Stomach (tissue), 9 donors: ENCODE data around the gene SYNJ2. TPM values are rescaled to one million over a fixed set of nuclear protein-coding genes. Genes with fewer than 3 reads are reported as not detected.
A peak's percentile ranks its signal among the peaks of the same experiment; 100 is the strongest.

ENCODE experiments used
- DNase-seq, 2 donors: peaks; one replicate each; pipeline versions ENCODE4 v3.0.0 to v3.0.0-alpha.2; 2013 to 2019
- H3K27ac ChIP-seq, 5 donors: fragments of 200-600 bp in 4 of 5; sonication (generic) in 4 of 5; one replicate each; pipeline ENCODE4 v1.5.1; 2013 to 2019; ENCODE audit warnings: mild to moderate bottlenecking in 1 of 5, moderate library complexity in 1 of 5
- H3K27me3 ChIP-seq, 3 donors: fragments of 200-600 bp; sonication (generic); one replicate each; pipeline ENCODE4 v1.5.1; 2017 to 2019; ENCODE audit warnings: mixed run types in 1 of 3
- H3K36me3 ChIP-seq, 4 donors: fragments of 200-600 bp; sonication (generic); 1 replicate in 3 of 4; 2 replicates in 1 of 4; pipeline ENCODE4 v1.5.1; 2016 to 2019
- H3K4me1 ChIP-seq, 4 donors: fragments of 200-600 bp; sonication (generic); one replicate each; pipeline ENCODE4 v1.5.1; 2016 to 2019
- H3K4me3 ChIP-seq, 4 donors: fragments of 200-600 bp; sonication (generic) in 3 of 4; one replicate each; pipeline ENCODE4 v1.5.1; 2016 to 2019; ENCODE audit warnings: mild to moderate bottlenecking in 1 of 4
- H3K9me3 ChIP-seq, 4 donors: fragments of 200-600 bp; sonication (generic); one replicate each; pipeline ENCODE4 v1.5.1; 2016 to 2019
- EP300 ChIP-seq: sonication (generic); formaldehyde crosslinking; IDR thresholded peaks from one replicate; pipeline ENCODE4 v1.6.1; 2017; ENCODE audit warnings: antibody characterized with exemption
- POLR2A ChIP-seq, 4 donors: fragments of 450-650 bp; IDR thresholded peaks; one replicate each; pipeline ENCODE4 v1.6.1; 2016; ENCODE audit warnings: antibody characterized with exemption in 4 of 4, control low read depth in 2 of 4, mild to moderate bottlenecking in 1 of 4, moderate library complexity in 1 of 4
- POLR2AphosphoS5 ChIP-seq, 3 donors: sonication (generic); formaldehyde crosslinking; IDR thresholded peaks; one replicate each; pipeline ENCODE4 v1.6.1; 2016; ENCODE audit warnings: antibody characterized with exemption in 3 of 3
- WGBS, 5 donors: extraction: QIAGEN DNeasy Blood & Tissue Kit in 3 of 5; methylation state at CpG; one replicate each; pipeline versions ENCODE4 v1.1.5 to v1.1.7; 2013 to 2018; 5-methylcytosine and 5-hydroxymethylcytosine counted together
- intact Hi-C: fragments of 100-400 bp; cut with DNase I; formaldehyde crosslinking; loops from one replicate; pipeline ENCODE4 v1.15.1; 2023; ENCODE audit warnings: low total_unique reads
- polyA plus RNA-seq, 3 donors: library from polyadenylated mRNA; stranded (reverse); fragments of 200-250 nt; gene quantifications; one replicate each; pipeline ENCODE4 v1.2.3, GENCODE V29; 2013
- total RNA-seq, 5 donors: library from RNA; depleted of rRNA; stranded (reverse); fragments of >200 nt; gene quantifications; one replicate each; pipeline versions ENCODE4 v1.1.0 to v1.2.3, GENCODE V29; 2014 to 2016
- TF ChIP-seq, protein P1 (sequence below), 7 experiments: fragments of 450-650 bp in 4 of 7; fragments of 200-600 bp in 3 of 7; sonication (generic) in 3 of 7; IDR thresholded peaks; one replicate each; pipeline ENCODE4 v1.5.1; 2016 to 2019; ENCODE audit warnings: antibody characterized with exemption in 7 of 7, control low read depth in 2 of 7, mild to moderate bottlenecking in 1 of 7
- donor health status: healthy with polysubstance abuse.
- donor health status: Bipolar disorder and iron deficiency.
- donor health status: healthy.

SYNJ2 gene
- total and polyA plus RNA-seq, 8 donors: 4.7 to 41.4 (median 14.4) TPM

DNA sequence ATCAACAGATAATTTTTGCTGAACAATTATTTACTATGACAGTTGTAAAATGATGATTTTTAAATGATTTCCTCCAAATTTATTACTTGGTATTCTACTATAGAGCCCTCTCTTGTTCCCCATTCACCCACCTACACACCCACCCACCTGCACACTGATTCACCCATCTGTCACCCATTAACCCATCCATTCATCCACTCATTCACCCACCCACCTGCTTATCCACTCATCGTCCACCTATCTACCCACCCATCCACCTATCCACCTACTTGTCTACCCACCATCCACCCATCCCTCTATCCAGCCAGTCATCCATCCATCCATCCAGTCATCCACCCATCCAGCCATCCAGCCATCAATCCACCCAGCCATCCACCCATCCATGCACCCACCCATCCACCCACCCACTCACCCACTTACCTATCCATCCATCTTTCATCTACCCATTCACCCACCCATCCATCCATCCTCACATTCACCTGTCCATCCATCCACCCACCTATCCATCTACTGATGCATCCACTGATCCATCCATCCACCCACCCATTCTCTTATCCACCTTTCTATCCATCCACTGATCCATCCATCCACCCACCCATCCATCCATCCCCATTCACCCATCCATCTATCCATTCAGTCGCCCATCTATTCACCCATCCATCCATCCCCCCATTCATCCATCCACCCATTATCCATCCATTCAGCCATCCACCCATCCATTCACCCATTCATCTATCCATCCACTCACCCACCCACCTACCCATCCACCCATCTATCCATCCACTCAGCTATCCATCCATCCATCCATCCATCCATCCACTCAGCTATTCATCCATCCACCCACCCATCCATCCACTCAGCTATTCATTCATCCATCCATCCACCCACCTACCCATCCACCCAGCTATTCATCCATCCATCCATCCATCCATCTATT is 72.0 kb downstream of the SYNJ2 start:
- Histone ChIP-seq H3K27me3 (no peaks in the 10 kb centered on the region), H3K36me3 (peaks cover 4 to 44% (median 27%) of the 10 kb centered on the region in 4 donors), H3K27ac (no peak overlapping the region), H3K4me1 (peaks cover 0 to 11% (median 2%) of the 10 kb centered on the region in 4 donors), H3K4me3 (no peak overlapping the region), H3K9me3 (no peaks in the 10 kb centered on the region)
- no peak for TF ChIP-seq POLR2AphosphoS5 (IDR thresholded peaks at IDR 0.05)
- TF ChIP-seq POLR2A (IDR thresholded peaks at IDR 0.05): no peak
- no peak for TF ChIP-seq EP300
- TF ChIP-seq, protein P1, sequence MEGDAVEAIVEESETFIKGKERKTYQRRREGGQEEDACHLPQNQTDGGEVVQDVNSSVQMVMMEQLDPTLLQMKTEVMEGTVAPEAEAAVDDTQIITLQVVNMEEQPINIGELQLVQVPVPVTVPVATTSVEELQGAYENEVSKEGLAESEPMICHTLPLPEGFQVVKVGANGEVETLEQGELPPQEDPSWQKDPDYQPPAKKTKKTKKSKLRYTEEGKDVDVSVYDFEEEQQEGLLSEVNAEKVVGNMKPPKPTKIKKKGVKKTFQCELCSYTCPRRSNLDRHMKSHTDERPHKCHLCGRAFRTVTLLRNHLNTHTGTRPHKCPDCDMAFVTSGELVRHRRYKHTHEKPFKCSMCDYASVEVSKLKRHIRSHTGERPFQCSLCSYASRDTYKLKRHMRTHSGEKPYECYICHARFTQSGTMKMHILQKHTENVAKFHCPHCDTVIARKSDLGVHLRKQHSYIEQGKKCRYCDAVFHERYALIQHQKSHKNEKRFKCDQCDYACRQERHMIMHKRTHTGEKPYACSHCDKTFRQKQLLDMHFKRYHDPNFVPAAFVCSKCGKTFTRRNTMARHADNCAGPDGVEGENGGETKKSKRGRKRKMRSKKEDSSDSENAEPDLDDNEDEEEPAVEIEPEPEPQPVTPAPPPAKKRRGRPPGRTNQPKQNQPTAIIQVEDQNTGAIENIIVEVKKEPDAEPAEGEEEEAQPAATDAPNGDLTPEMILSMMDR (IDR thresholded peaks at IDR 0.05): no peak
- no peak for DNase-seq
- 47 to 76% (median 72%) methylated on average over 2 of the region's 2 CpGs for WGBS, 5 donors
- intact Hi-C loops: no loop called here

DNA sequence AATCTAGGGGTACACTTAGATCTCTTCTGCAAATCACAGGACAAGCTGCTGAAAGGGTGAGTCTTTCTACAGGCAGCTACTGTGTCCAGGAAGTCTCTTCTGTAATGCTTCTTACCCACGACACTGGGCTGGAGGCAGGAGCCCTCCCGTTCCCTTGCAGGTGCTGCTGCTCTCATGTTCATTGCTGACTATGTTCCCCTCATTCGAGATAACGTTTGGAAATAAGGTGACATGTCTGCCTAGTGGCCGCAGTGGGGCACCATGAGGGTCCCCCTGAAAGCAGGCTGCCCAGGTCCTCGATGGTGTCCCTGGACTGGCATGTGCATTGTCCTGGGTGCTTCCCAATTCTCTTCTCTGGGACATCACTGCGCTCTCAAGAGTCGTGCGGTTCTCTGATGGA is 74.7 kb downstream of the SYNJ2 start:
- H3K4me1 ChIP-seq: peaks cover 17 to 37% (median 22%) of the 10 kb centered on the region in 4 donors
- no peak for DNase-seq
- peaks cover 0 to 26% (median 16%) of the 10 kb centered on the region in 4 donors for H3K36me3 ChIP-seq
- intact Hi-C loops: no loop called here
- TF ChIP-seq POLR2AphosphoS5 (IDR thresholded peaks at IDR 0.05): no peak
- TF ChIP-seq EP300: no peak
- TF ChIP-seq, protein P1 (IDR thresholded peaks at IDR 0.05): no peak
- TF ChIP-seq POLR2A (IDR thresholded peaks at IDR 0.05): no peak
- H3K27ac ChIP-seq: peak overlapping the region in 1 of 5 donors; percentile 71
- 90 to 97% (median 93%) methylated on average over 9 of the region's 9 CpGs for WGBS, 5 donors
- H3K9me3 ChIP-seq: no peaks in the 10 kb centered on the region
- no peak overlapping the region for H3K4me3 ChIP-seq
- no peaks in the 10 kb centered on the region for H3K27me3 ChIP-seq

DNA sequence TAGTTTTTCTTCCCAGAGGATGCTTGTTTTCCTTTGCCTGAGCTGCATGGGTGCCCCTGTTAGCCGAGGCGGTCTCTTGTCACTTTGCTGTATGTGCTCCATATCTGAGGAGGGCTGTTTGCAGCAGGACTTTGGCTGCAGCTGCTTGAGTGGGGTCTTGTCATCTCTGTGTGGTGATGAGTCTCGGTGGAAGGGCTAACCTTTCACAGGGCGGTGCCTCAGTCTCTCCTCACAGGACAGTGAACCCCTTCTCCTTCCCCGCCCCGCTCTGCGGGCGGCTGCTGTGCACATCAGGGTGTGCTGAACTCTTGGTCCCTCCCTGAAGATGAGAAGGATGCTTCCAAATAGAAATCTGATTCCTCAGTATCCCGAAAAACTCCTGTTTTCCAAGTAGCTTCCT is 75.1 kb downstream of the SYNJ2 start:
- peaks cover 0 to 30% (median 19%) of the 10 kb centered on the region in 4 donors for H3K36me3 ChIP-seq
- peak overlapping the region in 1 of 5 donors; percentile 71 for H3K27ac ChIP-seq
- intact Hi-C loops: no loop called here
- H3K9me3 ChIP-seq: no peaks in the 10 kb centered on the region
- no peaks in the 10 kb centered on the region for H3K27me3 ChIP-seq
- 90 to 99% (median 95%) methylated on average over 9 of the region's 9 CpGs for WGBS, 5 donors
- H3K4me1 ChIP-seq: peaks cover 17 to 38% (median 22%) of the 10 kb centered on the region in 4 donors
- DNase-seq: no peak
- no peak overlapping the region for H3K4me3 ChIP-seq
- TF ChIP-seq EP300: no peak
- TF ChIP-seq, protein P1 (IDR thresholded peaks at IDR 0.05): no peak
- TF ChIP-seq POLR2A (IDR thresholded peaks at IDR 0.05): no peak

DNA sequence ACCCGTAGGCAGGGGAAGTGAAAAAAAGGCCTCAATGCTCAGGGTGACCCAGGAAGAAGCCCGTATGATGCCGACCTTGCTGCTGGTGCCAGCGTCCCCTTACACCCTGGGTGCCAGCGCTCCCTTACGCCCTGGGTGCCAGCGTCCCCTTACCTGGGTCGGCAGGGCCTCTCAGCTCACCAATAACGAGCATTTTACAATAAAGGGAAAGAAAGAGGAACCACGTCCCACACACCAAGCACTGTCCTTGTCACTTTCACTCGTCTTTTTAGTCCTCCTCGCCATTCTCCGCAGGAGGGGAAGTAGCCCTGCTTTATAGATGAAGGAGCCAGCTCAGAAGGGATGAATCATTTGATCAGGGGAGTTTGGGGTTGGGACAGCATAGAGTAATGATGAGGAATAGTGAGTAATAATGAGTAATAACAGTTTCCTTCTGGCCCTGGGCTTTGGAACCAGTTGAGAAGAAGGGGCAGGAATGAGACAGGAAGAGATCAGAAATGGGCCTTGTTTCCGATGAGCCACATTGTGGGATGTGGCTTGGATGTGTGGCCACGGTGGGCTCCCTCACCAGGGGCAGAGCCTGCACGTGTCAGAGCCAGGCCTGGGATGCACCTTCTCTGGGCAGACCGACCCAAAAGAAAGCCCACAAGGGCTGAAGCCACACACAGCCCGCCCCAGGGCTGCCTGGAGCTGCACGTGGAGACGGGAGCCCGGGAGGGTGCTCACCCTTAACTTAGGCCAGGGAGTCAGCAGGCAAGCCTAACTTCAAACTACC is 75.7 kb downstream of the SYNJ2 start:
- Histone ChIP-seq H3K9me3 (no peaks in the 10 kb centered on the region), H3K4me3 (no peak overlapping the region), H3K36me3 (peaks cover 0 to 29% (median 24%) of the 10 kb centered on the region in 4 donors), H3K4me1 (peaks cover 17 to 38% (median 22%) of the 10 kb centered on the region in 4 donors), H3K27me3 (no peaks in the 10 kb centered on the region), H3K27ac (peak overlapping the region in 3 of 5 donors; percentile 16 to 71 (median 48))
- TF ChIP-seq EP300 (no peak), POLR2A (IDR thresholded peaks at IDR 0.05) (no peak), POLR2AphosphoS5 (IDR thresholded peaks at IDR 0.05) (peak in 1 of 3 donors; percentile 10)
- TF ChIP-seq, protein P1 (IDR thresholded peaks at IDR 0.05): no peak
- DNase-seq: no peak
- intact Hi-C loops: no loop called here
- whole genome bisulfite sequencing, 5 donors: 78 to 90% (median 84%) methylated on average over 21 of the region's 21 CpGs
